ENCODE measurements around the gene BPIFB3. TPM values are rescaled to one million over a fixed set of nuclear protein-coding genes. Genes with fewer than 3 reads are reported as not detected.

The BPIFB3 gene
- total RNA-seq, 1 experiment from 2014 or later: not detected

DNA sequence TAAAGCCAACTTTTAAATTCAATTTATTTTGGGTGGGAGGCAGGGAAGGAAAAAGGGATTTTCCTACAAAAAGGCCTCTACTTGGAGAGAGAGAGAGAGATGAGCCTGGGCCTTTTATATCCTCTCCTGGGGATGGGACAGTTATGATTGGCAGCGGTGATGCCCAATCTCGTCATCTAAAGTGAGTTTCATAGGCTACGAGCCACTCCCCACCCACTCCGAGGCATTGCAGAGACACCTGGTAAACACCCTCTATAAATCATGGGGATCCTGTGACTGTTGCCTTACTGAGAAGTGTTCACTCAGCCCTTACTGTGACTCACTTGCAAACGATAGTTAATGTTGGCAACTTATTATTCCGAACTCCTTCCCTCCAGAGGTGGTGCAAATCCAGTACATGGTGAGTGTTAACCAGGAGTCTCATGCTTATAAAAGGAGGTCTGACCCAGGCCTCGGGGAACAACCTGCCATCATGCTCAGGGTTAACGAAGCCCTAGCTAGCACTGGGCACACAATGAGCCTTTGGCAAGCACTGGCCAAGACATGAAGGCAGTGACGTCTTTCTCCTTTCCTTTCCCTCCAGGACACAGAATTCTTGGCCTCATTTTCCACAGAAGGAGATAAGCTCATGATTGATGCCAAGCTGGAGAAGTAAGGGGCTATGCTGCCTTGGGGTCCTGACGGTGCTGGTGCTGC is 46.3 kb downstream of the BPIFB3 start:
- no peaks in the 10 kb centered on the region for H3K36me3 Mint-ChIP-seq (ENCODE audit: insufficient read depth, unreplicated experiment)
- no peaks in the 10 kb centered on the region for H3K9me3 ChIP-seq
- H3K27me3 Mint-ChIP-seq (ENCODE audit: insufficient read depth, unreplicated experiment): peaks cover 6% of the 10 kb centered on the region
- intact Hi-C loops (cut with micrococcal nuclease; ENCODE audit: unreplicated experiment): loop anchor here (5.0 kb wide), 1 partner anchor 93 kb away; the partner anchor contains the start of gene BPIFB2
- no peak overlapping the region for H3K4me3 ChIP-seq (ENCODE audit: low read depth, low read length)
- ChIA-PET POLR2A (no interaction called here), CTCF (interaction anchor here (0.6 kb wide), 2 partner anchors 110 to 119 kb away, joined by 3 read pairs; no protein-coding TSS in a partner anchor)
- TF ChIP-seq, protein P1, sequence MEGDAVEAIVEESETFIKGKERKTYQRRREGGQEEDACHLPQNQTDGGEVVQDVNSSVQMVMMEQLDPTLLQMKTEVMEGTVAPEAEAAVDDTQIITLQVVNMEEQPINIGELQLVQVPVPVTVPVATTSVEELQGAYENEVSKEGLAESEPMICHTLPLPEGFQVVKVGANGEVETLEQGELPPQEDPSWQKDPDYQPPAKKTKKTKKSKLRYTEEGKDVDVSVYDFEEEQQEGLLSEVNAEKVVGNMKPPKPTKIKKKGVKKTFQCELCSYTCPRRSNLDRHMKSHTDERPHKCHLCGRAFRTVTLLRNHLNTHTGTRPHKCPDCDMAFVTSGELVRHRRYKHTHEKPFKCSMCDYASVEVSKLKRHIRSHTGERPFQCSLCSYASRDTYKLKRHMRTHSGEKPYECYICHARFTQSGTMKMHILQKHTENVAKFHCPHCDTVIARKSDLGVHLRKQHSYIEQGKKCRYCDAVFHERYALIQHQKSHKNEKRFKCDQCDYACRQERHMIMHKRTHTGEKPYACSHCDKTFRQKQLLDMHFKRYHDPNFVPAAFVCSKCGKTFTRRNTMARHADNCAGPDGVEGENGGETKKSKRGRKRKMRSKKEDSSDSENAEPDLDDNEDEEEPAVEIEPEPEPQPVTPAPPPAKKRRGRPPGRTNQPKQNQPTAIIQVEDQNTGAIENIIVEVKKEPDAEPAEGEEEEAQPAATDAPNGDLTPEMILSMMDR (IDR thresholded peaks at IDR 0.05; ENCODE audit: insufficient read depth in 1 of 2, low read depth in 1 of 2, low read length in 1 of 2, severe bottlenecking in 1 of 2, unreplicated experiment in 1 of 2): no peak
- H3K4me1 ChIP-seq: peaks cover 1% of the 10 kb centered on the region
- no peak for DNase-seq
- H3K36me3 ChIP-seq (ENCODE audit: control insufficient read depth, insufficient read depth, low read length): no peaks in the 10 kb centered on the region
- no TSS peak for BruUV-seq (replicated peaks)
- no peaks in the 10 kb centered on the region for H3K9me3 Mint-ChIP-seq (ENCODE audit: unreplicated experiment)
- no peaks in the 10 kb centered on the region for H3K27me3 ChIP-seq (replicated peaks; ENCODE audit: control insufficient read depth, insufficient read depth, low read length)
- H3K27ac Mint-ChIP-seq (ENCODE audit: unreplicated experiment): no peak overlapping the region
- H3K4me1 Mint-ChIP-seq (ENCODE audit: low read depth, unreplicated experiment): peaks cover 1% of the 10 kb centered on the region
- no peak overlapping the region for H3K4me3 Mint-ChIP-seq (ENCODE audit: unreplicated experiment)

DNA sequence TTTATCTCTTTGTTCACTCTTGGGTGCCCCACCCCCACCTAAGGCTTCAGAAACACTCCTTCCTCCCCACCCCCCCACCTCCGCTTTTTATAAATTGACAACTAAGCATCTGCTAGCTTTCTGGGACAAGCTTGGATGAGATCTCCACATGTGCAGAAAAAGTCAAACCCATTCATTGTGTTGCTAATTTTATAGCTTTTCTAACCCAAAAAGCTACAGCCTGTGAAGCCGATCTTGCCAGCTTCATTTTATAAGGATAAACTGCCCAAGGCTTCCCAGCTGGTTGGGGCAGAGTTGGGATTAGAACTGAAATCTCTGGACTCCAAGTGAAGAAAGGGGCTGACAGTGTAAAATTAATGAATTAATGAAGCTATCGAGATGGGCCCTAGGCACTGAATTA is 49.9 kb downstream of the BPIFB3 start:
- H3K9me3 ChIP-seq: no peaks in the 10 kb centered on the region
- Mint-ChIP-seq H3K9me3 (ENCODE audit: unreplicated experiment) (no peaks in the 10 kb centered on the region), H3K27ac (ENCODE audit: unreplicated experiment) (no peak overlapping the region), H3K36me3 (ENCODE audit: insufficient read depth, unreplicated experiment) (no peaks in the 10 kb centered on the region), H3K4me1 (ENCODE audit: low read depth, unreplicated experiment) (peaks cover 16% of the 10 kb centered on the region), H3K27me3 (ENCODE audit: insufficient read depth, unreplicated experiment) (peaks cover 6% of the 10 kb centered on the region), H3K4me3 (ENCODE audit: unreplicated experiment) (no peak overlapping the region)
- ChIA-PET CTCF (interaction anchor here (0.6 to 1.2 kb wide), 3 partner anchors 201 to 544 kb away, joined by 3 to 7 read pairs (median 5); no protein-coding TSS in a partner anchor), POLR2A (no interaction called here)
- BruUV-seq (replicated peaks): no TSS peak
- no peaks in the 10 kb centered on the region for H3K27me3 ChIP-seq (replicated peaks; ENCODE audit: control insufficient read depth, insufficient read depth, low read length)
- H3K4me1 ChIP-seq: peaks cover 16% of the 10 kb centered on the region
- TF ChIP-seq, protein P1 (IDR thresholded peaks at IDR 0.05; ENCODE audit: insufficient read depth in 1 of 2, low read depth in 1 of 2, low read length in 1 of 2, severe bottlenecking in 1 of 2, unreplicated experiment in 1 of 2): no peak
- intact Hi-C loops (cut with micrococcal nuclease; ENCODE audit: unreplicated experiment): no loop called here
- DNase-seq: no peak
- H3K36me3 ChIP-seq (ENCODE audit: control insufficient read depth, insufficient read depth, low read length): no peaks in the 10 kb centered on the region
- H3K4me3 ChIP-seq (ENCODE audit: low read depth, low read length): no peak overlapping the region

DNA sequence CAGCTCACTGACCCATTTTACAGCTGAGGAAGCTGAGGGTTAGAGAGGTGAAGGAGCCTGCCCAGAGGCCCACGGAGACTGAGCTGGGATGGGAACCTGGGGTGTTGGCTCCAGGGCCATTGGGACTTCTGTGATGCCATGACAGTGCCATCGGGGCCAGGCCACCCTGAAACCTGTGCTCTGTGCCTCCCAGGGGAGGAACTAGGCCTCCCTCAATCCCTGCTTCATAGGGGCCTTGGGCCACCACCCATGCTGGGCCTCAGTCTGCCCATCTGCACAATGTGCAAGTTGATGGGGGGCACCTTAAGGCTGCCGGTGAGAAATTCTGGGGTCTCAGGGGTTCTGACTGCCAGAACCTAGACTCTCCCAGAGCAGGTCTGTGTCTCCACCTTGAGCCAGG is 50.6 kb downstream of the BPIFB3 start:
- no TSS peak for BruUV-seq (replicated peaks)
- no peak for DNase-seq
- ChIA-PET POLR2A (no interaction called here), CTCF (interaction anchor here (0.6 to 1.2 kb wide), 2 partner anchors 202 to 889 kb away, joined by 3 to 11 read pairs; partner anchors contain the start of gene RALY)
- Mint-ChIP-seq H3K36me3 (ENCODE audit: insufficient read depth, unreplicated experiment) (no peaks in the 10 kb centered on the region), H3K27me3 (ENCODE audit: insufficient read depth, unreplicated experiment) (peaks cover 5% of the 10 kb centered on the region), H3K27ac (ENCODE audit: unreplicated experiment) (no peak overlapping the region), H3K9me3 (ENCODE audit: unreplicated experiment) (no peaks in the 10 kb centered on the region), H3K4me3 (ENCODE audit: unreplicated experiment) (no peak overlapping the region), H3K4me1 (ENCODE audit: low read depth, unreplicated experiment) (peaks cover 16% of the 10 kb centered on the region)
- Histone ChIP-seq H3K4me1 (peaks cover 16% of the 10 kb centered on the region), H3K9me3 (no peaks in the 10 kb centered on the region), H3K36me3 (ENCODE audit: control insufficient read depth, insufficient read depth, low read length) (no peaks in the 10 kb centered on the region), H3K4me3 (ENCODE audit: low read depth, low read length) (no peak overlapping the region), H3K27me3 (replicated peaks; ENCODE audit: control insufficient read depth, insufficient read depth, low read length) (no peaks in the 10 kb centered on the region)
- TF ChIP-seq, protein P1 (IDR thresholded peaks at IDR 0.05; ENCODE audit: insufficient read depth in 1 of 2, low read depth in 1 of 2, low read length in 1 of 2, severe bottlenecking in 1 of 2, unreplicated experiment in 1 of 2): no peak
- intact Hi-C loops (cut with micrococcal nuclease; ENCODE audit: unreplicated experiment): no loop called here

Data from Caco-2 (cell line).